ENCODE measurements around the gene PTPRM.

GRCh38 chr18:8402237-8402636, 835.1 kb downstream of the PTPRM start:
- TF ChIP-seq PRDM10 (tag by site-specific recombination; IDR thresholded peaks at IDR 0.05) (no peak), ZEB2 (tag by site-specific recombination; IDR thresholded peaks at IDR 0.05) (no peak), TCF7L2 (IDR thresholded peaks at IDR 0.05; ENCODE audit: borderline replicate concordance, low read depth, low read length) (no peak), PRDM1 (tag by site-specific recombination; IDR thresholded peaks at IDR 0.05) (no peak), YY1 (tag by site-specific recombination; IDR thresholded peaks at IDR 0.05) (no peak), ZNF76 (tag by site-specific recombination; IDR thresholded peaks at IDR 0.05; ENCODE audit: borderline replicate concordance, low read depth) (no peak), ZBTB44 (tag by site-specific recombination; IDR thresholded peaks at IDR 0.05) (no peak)

All from HEK293 (cell line).